Ishikawa (cell line): ENCODE results near the gene GDPD4.

ENCODE experiments used
- CEBPB ChIP-seq: IDR thresholded peaks from 2 replicates; pipeline ENCODE4 v1.6.1; 2012
- CREB1 ChIP-seq: IDR thresholded peaks from 2 replicates; pipeline ENCODE4 v1.6.1; 2012; ENCODE audit warnings: low read depth
- EGR1 ChIP-seq: IDR thresholded peaks from 2 replicates; pipeline ENCODE4 v1.6.1; 2012
- EP300 ChIP-seq: IDR thresholded peaks from 2 replicates; pipeline ENCODE4 v1.6.1; 2012; ENCODE audit warnings: borderline replicate concordance
- FOXM1 ChIP-seq: IDR thresholded peaks from 2 replicates; pipeline ENCODE4 v1.6.1; 2012; ENCODE audit warnings: low read depth, borderline replicate concordance
- NFIC ChIP-seq: IDR thresholded peaks from 2 replicates; pipeline ENCODE4 v1.6.1; 2012
- RAD21 ChIP-seq: IDR thresholded peaks from 2 replicates; pipeline ENCODE4 v1.6.1; 2012; ENCODE audit warnings: low read depth
- TAF1 ChIP-seq: IDR thresholded peaks from 2 replicates; pipeline ENCODE4 v1.6.1; 2012; ENCODE audit warnings: low read depth, mild to moderate bottlenecking
- TCF12 ChIP-seq: IDR thresholded peaks from 2 replicates; pipeline ENCODE4 v1.6.1; 2012; ENCODE audit warnings: low read depth
- TEAD4 ChIP-seq: IDR thresholded peaks from 2 replicates; pipeline ENCODE4 v1.6.1; 2012
- YY1 ChIP-seq: IDR thresholded peaks from 2 replicates; pipeline ENCODE4 v1.6.1; 2012; ENCODE audit warnings: low read depth
- ZBTB7A ChIP-seq: IDR thresholded peaks from 2 replicates; pipeline ENCODE4 v1.6.1; 2012; ENCODE audit warnings: low read depth
- TF ChIP-seq, protein P1 (sequence below): IDR thresholded peaks from 2 replicates; pipeline ENCODE4 v1.6.1; 2012
- TF ChIP-seq, protein P2 (sequence below): IDR thresholded peaks from 2 replicates; pipeline ENCODE4 v1.6.1; 2012
- TF ChIP-seq, protein P3 (sequence below): IDR thresholded peaks from 2 replicates; pipeline ENCODE4 v1.6.1; 2012; ENCODE audit warnings: low read depth, mild to moderate bottlenecking

The GDPD4 gene

DNA sequence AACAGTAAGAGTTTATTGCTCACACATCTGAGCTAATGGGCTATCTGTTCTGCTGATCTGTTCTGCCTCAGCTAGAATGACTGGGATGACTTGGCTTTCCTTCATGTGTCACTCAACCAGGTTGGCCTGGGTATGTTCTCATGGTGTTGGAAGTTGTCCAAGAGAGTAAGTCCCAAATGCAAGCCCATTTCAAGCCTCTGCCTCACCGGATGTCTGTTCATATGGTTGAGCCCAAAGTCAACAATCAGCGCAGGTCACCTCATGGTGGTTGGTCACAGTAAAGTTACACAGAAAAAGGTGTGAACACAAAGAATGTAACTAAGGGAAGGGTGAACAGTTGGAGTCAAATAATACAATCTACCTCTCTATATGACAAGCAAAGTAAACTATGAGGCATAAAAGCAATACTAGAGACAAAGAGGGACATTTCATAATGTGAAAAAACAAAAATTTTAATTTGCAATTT, 1.9 kb downstream of the GDPD4 start:
- TF ChIP-seq ZBTB7A = no peak
- no peak for TF ChIP-seq CREB1
- no peak for TF ChIP-seq TAF1
- TF ChIP-seq EGR1 = no peak
- TF ChIP-seq RAD21 = no peak
- TF ChIP-seq, protein P1, sequence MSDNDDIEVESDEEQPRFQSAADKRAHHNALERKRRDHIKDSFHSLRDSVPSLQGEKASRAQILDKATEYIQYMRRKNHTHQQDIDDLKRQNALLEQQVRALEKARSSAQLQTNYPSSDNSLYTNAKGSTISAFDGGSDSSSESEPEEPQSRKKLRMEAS = no peak
- TF ChIP-seq TCF12 = no peak
- TF ChIP-seq FOXM1 = no peak
- no peak for TF ChIP-seq CEBPB
- TF ChIP-seq EP300 = no peak
- TF ChIP-seq, protein P2, sequence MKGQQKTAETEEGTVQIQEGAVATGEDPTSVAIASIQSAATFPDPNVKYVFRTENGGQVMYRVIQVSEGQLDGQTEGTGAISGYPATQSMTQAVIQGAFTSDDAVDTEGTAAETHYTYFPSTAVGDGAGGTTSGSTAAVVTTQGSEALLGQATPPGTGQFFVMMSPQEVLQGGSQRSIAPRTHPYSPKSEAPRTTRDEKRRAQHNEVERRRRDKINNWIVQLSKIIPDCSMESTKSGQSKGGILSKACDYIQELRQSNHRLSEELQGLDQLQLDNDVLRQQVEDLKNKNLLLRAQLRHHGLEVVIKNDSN = no peak

DNA sequence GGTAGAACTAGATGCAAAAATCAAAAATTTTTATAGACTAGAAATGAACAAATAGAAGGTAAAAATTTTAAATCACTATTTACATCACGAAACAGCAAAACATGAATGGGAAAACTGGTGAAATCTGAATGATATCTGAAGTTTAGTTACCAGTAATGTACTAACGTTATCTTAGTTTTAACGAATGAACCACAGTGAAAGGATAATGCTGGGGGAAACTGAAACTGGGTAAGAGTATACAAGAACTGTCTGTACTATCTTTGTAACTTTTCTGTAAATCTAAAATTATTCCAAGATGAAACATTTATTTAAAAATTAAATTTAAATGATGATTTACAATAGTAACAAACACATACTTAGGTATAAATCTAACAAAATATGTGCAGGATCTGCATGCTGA, 7.4 kb downstream of the GDPD4 start:
- no peak for TF ChIP-seq EP300
- TF ChIP-seq, protein P3, sequence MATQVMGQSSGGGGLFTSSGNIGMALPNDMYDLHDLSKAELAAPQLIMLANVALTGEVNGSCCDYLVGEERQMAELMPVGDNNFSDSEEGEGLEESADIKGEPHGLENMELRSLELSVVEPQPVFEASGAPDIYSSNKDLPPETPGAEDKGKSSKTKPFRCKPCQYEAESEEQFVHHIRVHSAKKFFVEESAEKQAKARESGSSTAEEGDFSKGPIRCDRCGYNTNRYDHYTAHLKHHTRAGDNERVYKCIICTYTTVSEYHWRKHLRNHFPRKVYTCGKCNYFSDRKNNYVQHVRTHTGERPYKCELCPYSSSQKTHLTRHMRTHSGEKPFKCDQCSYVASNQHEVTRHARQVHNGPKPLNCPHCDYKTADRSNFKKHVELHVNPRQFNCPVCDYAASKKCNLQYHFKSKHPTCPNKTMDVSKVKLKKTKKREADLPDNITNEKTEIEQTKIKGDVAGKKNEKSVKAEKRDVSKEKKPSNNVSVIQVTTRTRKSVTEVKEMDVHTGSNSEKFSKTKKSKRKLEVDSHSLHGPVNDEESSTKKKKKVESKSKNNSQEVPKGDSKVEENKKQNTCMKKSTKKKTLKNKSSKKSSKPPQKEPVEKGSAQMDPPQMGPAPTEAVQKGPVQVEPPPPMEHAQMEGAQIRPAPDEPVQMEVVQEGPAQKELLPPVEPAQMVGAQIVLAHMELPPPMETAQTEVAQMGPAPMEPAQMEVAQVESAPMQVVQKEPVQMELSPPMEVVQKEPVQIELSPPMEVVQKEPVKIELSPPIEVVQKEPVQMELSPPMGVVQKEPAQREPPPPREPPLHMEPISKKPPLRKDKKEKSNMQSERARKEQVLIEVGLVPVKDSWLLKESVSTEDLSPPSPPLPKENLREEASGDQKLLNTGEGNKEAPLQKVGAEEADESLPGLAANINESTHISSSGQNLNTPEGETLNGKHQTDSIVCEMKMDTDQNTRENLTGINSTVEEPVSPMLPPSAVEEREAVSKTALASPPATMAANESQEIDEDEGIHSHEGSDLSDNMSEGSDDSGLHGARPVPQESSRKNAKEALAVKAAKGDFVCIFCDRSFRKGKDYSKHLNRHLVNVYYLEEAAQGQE = no peak
- TF ChIP-seq, protein P1 = no peak
- TF ChIP-seq FOXM1 = no peak
- TF ChIP-seq TCF12 = no peak
- TF ChIP-seq NFIC = no peak
- no peak for TF ChIP-seq CREB1
- TF ChIP-seq TEAD4 = no peak
- TF ChIP-seq CEBPB = no peak
- no peak for TF ChIP-seq YY1
- no peak for TF ChIP-seq RAD21

DNA sequence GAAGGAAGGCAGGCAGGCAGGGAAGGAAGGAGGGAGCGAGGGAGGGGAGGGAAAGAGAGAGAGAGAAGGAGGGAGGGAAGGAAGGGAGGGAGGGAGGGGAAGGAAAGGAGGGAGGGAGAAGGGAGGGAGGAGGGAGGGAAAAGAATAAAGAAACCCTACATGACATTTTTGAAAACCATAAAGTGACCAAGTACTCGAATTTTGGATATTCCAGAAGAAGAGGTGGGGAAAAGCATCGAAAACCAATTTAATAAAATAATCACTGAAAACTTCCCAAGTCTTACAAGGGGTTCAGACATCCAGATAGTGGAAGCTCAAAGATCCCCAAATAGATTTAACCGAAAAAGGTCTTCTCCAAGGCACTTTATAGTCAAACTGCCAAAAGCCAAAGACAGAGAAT, 11.7 kb downstream of the GDPD4 start:
- TF ChIP-seq TEAD4 = no peak
- no peak for TF ChIP-seq TCF12
- TF ChIP-seq TAF1 = no peak

DNA sequence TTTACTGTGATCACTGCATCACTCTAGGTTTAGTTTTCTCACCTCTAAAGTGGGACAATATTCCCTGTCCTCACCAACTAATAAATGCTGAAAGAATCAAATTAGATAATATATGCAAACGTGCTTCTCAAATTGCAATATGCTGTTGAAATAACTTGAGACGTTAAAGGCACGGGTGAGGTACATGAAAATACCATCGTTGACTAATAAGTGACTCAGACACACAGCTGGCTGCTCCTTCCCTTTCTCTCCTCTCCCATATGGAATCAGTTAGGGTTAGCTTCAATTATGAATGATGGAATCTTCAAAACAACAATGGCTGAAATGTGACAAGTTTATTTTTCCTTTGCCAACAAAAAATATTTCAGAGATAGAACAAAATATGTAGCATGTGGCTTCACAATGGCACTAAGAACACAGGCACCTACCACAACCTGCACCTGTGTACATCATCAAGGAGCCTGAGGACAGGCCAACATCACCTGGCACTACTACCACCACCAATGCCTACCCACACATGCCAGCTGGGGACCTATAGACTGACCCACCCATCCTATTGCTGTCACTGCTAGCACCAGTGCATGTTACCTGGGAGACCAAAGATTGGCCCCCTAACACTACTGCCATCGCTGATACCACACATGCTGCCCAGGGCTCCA, 13.7 kb downstream of the GDPD4 start:
- TF ChIP-seq NFIC (no peak), EP300 (no peak), ZBTB7A (no peak), TAF1 (no peak), RAD21 (no peak)
- TF ChIP-seq, protein P3 = no peak

DNA sequence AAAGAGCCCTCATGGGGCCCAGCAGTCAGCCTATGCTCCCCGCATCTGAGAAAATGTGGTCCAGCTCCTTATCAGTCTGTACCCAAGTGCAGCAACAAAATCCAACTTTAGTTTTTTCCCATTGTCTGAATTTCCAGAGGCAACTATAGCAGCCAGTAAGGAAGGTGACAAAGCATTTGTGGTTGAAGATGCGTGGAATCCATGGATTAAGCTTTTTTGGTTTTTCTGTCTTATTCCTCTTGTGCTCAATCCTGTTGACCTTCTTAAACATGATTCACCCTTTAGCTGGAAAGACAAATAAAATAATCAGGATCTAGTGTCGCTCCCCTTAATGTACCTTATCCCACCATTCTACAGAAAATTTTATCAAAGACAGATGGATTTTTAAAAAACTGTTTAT, 14.3 kb downstream of the GDPD4 start:
- TF ChIP-seq CREB1 (no peak), YY1 (no peak), TCF12 (no peak), EGR1 (no peak), CEBPB (no peak), TEAD4 (no peak), TAF1 (no peak), NFIC (no peak), EP300 (no peak), RAD21 (no peak), ZBTB7A (no peak), FOXM1 (no peak)
- TF ChIP-seq, protein P3 = no peak
- TF ChIP-seq, protein P2 = no peak
